Subcutaneous adipose tissue (tissue), 4 donors: ENCODE data around the gene MEF2A. TPM values are rescaled to one million over a fixed set of nuclear protein-coding genes. Genes with fewer than 3 reads are reported as not detected.

Experiments used
- CTCF ChIP-seq: fragments of 450-650 bp; IDR thresholded peaks from one replicate; pipeline ENCODE4 v1.5.1; 2016; ENCODE audit warnings: low read depth, mild to moderate bottlenecking, control low read depth, antibody characterized with exemption, moderate library complexity
- total RNA-seq, 4 donors: library from RNA; depleted of rRNA; stranded (reverse); fragments of >200 nt; gene quantifications; one replicate each; pipeline ENCODE4 v1.1.0, GENCODE V29; 2016

Gene MEF2A
- total RNA-seq, 4 donors from 2014 or later = 58.6 to 103 (median 71.0) TPM

GRCh38 chr15:99554880-99555488 is 10.8 kb upstream of the MEF2A start:
- TF ChIP-seq CTCF = no peak

DNA sequence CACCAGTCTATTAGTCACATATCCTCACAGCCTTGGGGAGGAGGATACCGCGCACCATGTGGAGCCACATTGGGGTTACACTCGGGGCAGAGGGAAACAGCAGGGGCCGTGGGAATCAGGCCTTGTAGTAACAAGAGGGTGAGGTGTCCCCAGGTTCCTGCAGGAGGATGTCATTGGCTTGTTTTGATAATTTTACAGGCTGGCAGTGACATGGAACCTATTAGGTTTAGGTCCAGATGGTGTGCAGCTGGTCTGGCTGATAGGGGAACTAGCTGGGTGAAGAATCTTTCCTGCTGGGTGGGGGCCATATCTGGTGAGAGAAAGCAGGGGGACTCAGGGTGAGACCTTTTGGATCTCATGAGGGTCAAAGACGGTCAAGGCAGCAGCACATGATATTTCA is 9.8 kb upstream of the MEF2A start:
- no peak for TF ChIP-seq CTCF

DNA sequence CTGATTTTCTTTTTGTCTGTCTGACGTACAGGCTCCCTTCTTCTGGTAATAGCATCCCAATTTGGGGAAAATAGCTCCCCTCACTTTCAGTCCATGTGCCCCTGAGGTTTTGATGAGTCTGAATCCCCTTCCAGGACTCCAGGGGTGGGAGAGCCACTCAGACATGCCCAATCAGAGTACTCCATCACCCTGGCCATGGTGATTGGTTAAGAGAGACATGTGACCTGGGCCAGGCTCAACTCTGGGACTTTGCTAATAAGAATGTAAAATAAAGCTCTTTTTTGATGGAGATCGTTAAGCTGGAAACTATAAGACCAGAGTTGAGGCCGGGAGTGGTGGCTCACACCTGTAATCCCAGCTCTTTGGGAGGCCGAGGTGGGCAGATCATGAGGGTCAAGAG is 9.2 kb upstream of the MEF2A start:
- no peak for TF ChIP-seq CTCF

DNA sequence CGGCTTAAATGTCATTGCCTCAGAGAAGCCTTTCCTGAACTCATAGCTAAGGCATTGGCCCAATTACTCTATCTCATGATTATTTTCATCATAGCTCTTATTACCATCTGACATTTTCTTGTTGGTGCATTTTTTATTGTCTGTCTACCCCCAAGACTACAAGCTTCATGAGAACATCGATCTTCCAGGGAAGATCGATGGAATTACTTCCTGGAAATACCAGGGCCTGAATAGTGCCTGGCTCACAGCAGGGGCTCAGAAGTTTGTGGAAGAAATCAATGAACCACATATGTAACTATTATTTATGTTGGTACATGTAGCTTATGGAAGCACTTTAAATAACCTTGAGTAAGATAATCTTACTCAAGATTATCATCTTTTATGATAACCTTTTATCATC is 7.7 kb upstream of the MEF2A start:
- TF ChIP-seq CTCF = no peak

GRCh38 chr15:99558571-99558970 is 7.2 kb upstream of the MEF2A start:
- no peak for TF ChIP-seq CTCF

DNA sequence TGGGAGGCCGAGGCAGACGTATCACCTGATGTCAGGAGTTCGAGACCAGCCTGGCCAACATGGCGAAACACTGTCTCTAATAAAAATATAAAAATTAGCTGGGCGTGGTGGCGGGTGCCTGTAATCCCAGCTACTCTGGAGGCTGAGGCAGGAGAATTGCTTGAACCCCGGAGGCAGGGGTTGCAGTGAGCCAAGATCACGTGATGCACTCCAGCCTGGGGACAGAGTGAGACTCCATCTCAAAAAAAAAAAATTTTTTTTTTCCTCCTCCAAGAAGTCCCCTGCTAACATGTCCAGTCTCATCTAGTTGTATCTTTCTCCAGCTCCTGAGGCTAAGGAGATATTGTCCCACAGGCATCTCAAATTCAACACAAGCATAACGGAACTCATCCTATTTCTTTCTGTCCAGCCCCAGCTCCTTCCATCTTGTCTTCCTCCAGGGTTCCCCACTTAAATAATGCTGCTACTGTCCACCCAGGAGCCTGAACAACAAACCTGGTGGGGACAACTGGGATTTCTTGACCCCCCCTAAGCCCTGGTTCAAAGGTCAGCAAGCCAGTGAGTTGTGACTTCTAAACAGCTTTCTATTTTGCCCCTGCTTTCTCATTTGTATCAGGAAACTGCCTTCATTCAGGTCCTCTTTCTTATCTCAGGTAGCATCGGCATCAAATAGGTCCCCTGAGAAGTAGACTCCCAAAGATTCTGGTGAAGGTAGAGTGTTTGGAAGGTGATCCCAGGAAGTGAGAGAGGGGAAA is 4.1 kb upstream of the MEF2A start:
- no peak for TF ChIP-seq CTCF

DNA sequence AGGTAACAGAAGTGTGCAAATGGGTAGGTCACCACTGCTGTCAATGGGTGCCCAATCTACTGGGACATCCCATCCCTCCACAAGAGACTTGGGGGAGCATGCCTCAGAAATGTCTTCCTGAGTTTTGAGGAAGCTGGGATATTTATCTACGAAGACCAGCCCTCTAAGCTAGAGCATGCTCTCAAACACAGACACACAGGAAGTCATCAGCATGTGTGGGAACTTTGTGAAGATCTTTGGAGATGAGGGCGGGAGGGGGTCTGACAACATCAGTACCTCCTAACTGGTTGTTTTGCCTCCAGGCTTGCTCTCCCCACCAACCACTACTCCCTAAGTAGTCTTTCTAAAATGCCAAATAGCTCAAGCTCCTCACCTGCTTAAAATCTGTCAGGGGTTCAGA is 3.5 kb upstream of the MEF2A start:
- no peak for TF ChIP-seq CTCF
